ENCODE data around the gene EFCAB14.
"Not testable (repeated sequence)": the region's sequence is repeated elsewhere in the genome, so short reads cannot be mapped to it uniquely, and the experiment has no call there.

The EFCAB14 gene

DNA sequence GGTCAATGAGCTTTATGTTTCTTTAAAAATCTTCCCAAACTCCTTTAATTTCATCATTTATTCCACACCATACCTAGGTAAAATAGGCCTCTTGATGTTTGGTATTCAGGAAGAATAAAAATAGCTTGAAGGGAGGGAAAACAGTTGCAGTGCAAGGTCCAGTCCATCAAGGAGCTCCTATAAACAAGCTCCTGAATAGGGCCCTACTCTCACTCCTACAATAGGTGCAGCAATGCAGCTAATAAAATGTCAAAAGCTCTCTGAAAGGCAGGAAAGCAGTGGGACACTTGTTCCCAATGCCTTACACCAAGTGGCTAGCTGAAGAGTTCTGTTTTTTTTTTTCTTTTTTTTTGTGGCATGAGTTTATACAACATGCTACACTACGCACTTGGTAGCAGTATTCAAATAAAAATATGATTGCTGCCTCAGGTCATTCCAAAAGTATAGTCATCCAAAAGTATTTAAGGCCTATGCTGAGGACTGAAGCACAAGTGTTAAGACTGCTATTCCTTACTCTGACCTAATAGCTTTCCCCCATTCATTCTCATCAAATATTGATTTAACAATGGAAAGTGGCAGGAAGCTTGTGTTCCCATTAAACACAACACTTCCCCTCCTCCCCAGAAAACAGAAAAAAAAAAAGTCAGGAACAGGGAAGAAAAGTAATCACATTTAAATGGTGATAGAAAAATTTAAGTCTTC lies 37.4 kb downstream of the EFCAB14 start:
- DNase-seq, result no peak

DNA sequence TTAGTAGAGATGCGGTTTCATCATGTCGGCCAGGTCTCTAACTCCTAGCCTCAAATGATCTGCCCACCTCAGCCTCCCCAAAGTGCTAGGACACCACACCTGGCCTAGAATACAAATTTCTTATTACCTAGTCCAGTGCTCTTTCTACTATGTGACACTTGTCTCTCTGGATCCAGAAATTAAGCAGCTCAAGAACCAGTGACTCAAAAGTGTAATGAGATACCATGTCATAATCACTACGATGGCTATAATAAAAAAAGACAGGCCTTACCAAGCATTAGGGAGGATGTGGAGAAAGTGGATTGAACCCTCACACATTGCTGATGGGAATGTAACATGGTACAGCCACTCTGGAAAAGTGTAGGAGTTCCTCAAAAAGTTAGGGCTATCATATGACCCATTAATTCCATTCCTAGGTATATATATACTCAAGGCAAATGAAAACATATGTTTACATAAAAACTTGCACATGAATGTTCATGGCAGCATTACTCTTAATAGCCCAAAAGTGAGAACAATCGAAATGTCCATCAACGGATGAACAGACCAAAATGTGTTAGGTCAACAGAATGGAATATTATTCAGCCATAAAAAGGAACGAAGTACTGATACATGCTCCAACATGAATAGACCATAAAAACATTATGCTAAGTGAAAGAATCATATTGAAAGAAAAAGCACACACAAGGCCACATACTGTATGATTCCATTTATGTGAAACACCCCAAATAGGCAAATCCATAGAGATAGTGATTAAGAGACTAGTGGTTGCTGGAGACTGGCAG lies 38.9 kb downstream of the EFCAB14 start:
- DNase-seq, result no peak

DNA sequence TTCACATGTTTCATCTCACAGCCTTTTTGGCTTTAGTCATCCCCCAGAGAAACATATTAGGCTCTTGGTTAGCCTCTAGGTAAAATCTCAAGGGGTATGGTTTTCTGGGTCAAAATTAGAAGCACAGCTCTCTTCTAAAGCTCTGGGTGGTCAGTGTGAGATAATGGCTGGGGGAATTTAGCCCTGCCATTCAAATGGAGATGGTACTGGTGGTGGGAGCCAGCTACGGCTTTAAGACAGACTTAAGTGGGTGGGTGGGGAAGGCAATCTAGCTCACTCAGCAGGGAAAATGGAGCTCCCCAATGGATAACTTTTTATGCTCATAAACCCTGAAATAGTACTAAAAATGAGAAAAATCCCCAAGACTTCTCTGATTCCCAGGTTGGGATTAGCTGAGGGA lies 41.6 kb downstream of the EFCAB14 start:
- no peak for DNase-seq

DNA sequence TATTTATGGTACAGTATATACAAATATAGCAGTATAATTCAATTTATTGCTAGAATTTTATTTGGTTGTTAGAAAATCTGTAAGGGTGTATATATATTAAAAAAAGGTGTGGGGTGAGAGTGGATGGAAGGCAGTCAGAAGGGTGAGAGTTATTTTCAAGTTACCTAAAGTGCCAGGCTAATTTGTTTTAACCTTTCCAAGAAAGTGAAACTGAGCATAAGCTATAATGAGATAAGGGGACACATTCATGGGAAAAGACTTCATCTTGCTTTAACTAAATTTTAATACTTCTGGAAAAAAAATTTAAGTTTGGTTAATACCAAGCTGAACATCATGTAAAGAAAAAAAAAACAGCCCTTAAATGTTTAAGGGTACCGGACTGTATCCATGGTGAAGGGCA lies 42.4 kb downstream of the EFCAB14 start:
- DNase-seq, result no peak

DNA sequence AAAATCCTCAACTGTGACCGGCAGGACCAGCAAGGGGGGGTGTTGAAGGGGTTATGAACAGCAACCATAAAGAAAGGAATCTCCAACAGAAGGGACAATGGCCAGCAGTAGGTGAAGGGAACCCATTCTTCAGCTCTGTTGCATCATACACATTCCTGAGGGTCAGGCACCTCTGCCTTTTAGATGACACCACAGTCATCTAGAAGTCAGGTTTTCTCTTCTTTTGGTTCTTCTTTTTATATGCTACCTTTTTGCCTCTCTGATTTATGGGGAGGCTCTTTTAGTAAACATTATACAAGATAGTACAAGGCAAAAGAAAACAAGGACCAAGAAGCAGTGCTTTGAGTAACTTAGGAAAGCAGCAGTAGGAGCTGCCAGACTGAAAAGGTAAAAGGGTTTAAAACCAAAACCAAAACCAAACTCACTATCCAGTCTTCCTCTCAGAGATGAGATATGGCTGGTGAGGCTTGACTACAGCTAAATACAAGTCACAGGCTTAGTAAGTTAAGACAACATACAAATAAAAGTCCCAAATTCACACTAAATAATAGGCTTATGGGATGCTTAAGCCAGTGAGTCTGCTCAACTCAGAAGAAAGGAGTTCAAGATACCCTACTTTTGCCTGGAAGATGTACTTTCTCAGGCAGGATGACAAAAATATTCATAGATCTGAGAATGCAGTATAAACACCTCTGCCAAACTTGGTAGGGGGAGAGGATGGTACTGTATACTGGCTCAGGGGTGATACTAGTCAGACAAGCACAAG lies 43.2 kb downstream of the EFCAB14 start:
- no peak for DNase-seq

DNA sequence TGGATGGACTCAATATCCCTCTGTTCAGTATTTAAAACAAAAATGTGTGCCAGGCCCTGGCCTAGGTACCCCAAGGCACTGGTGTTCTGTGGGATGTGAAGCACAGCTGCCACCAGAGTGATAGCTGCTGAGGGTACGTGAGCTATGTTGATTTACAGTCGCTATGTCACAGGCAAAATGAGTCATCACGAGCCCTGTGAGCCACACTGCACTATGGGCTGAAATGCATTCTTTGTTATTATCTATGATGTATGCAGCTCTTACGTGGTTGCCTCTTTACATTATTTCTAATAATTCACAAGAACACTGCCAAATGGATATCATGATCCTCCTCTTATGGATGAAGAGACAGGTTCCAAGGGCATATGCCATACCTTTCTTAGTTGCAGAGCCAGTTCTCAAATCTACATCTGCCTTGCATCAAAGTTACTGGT lies 45.1 kb downstream of the EFCAB14 start:
- DNase-seq, result no peak

DNA sequence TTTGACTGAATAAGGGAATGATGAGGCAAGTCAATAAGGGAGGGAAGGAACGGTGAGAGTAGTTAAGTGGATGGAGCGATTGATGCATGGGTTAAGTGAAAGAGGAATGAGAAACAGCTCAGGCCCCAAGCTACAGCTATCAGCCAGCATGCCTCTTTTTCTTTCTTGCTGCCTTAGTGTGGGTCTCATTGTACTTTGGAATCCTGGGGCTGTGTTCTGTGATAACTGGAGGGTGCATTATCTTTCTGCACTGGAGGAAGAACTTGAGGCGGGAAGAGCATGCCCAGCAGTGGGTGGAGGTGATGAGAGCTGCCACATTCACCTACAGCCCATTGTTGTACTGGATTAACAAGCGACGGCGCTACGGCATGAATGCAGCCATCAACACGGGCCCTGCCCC lies 46.2 kb downstream of the EFCAB14 start:
- no peak for DNase-seq

DNA sequence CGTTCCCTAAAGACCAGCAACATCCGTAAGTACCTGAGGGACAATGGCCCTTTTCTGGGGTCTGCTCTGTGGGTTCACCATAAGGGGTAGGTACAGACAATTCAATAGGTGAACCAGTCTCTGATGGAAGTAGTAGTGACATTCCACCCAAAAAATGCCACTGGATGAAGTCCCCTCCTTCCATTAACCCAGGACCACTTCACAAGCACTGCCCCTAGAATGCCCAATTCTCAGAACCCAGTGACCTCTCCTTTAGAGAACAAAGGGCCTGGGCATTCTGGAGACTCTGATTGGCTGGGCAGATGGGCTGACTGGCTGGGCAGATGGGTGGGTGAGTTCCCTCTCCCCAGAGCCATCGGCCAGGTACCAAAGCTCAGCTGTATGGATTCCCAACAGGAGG lies 47.4 kb downstream of the EFCAB14 start, which contains the start of gene TEX38:
TSS of gene TEX38 (plus strand) at position 301 of the 400 bp plus-strand sequence. CDS start at position 382, 81 bp downstream.
- no peak for DNase-seq

DNA sequence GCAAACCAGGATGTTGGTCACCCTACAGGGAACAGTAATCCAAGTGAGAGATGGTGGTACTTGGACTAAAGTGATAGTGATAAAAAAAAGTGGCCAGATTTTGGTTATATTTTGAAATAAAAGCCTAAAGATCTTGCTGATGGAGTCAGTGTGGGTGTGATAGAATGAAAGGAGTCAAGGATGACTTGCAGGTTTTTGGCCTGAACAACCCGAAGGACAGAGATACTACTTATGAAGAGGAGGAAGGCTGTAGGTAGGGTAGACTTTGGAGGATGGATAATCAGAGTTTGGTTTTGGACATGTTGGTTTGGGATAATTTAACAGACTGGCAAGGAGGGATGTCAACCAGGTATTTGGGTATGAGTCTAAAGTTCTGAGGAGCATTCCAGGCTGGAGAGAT lies 48.8 kb downstream of the EFCAB14 start:
- DNase-seq, result no peak

DNA sequence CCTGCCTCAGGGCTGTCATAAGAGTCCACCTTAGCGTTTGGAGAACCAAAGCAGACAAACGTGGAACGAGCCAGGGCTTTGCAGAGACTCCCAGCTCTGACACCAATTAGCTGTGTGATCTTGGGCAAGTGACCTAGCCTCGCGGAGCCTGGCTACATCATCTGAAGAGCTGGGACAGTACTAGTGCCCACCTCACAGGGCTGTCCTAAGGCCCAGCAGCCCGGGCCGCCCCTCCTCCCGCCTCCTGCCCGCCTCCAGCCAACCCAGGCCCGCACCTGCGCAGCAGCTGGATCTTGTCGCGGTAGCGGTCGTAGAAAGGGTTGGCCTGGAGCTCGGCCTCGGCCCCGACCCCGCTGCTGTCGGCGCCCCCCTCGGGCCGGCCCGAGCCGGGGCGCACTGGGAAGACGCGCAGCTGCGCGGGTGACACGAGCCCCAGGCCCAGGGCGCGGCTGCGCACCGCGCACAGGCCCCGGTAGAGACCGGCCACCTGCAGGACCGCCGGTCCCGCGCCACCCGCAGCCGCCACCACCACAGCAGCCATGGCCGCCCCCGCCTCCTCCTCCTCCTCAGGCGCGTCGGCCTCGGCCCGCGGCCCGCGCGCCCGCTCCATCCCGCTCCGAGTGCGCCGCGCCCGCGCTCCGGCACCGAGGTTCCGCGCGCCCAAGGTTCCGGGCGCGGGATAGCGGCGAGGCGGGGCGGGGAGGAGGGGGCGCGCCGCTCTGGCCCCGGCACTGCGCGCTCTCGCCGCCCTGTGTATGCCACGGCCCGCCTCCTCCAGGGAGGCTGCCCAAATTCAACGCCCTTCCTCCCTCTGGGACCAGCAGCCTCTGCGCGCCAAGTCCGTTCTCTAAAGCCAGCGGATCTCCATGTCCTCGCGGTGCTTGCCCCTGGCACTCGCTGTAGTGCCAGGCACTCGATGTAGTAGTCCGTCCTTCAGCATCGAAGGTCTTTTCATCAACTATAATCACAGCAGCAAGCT lies 50.8 kb downstream of the EFCAB14 start, which contains the start of gene ATPAF1:
TSS of gene ATPAF1 (minus strand) at position 583 of the 979 bp plus-strand sequence. CDS start at position 541, 42 bp downstream.
- peak; percentile 47 for DNase-seq

DNA sequence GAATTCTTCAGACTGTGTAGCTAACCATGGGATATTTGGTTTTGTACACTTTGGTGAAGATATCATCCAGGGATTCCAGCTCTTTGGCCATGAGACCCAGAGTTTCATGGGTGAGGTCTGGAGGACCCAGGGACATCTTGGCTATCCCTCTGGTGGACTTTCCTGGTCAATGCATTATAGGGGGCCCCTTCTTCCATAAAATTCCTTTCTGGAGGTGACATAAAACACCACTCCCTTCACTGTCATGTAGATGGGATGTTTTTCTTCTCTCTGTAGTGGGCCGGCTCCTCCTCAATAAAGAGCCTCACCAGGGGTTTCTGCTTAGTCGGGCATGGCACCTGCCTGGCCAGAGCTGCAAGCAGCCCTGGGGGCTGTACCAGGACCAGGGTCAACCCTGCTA lies 52.9 kb downstream of the EFCAB14 start:
- DNase-seq, result no peak

DNA sequence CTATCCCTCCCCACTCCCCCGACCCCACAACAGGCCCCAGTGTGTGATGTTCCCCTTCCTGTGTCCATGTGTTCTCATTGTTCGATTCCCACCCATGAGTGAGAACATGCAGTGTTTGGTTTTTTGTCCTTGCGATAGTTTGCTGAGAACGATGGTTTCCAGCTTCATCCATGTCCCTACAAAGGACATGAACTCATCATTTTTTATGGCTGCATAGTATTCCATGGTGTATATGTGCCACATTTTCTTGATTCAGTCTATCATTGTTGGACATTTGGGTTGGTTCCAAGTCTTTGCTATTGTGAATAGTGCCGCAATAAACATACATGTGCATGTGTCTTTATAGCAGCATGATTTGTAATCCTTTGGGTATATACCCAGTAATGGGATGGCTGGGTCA lies 56.0 kb downstream of the EFCAB14 start:
- DNase-seq, result not testable (repeated sequence)

DNA sequence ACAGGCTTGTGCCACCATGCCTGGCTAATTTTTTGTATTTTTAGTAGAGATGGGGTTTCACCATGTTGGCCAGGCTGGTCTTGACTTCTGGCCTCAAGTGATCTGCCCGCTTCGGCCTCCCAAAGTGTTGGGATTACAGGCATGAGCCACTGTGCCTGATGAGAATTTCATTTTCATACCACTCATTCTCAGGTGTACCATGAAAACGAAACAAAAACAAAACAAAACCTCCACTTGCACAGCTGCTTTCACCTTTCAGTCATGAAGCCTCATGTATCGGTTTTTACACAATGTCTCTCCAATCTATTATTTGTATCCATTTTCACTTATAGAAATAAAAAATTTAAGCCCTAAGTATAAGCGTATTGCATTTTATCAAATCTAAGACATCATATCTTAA lies 58.8 kb downstream of the EFCAB14 start:
- DNase-seq, result not testable (repeated sequence)

DNA sequence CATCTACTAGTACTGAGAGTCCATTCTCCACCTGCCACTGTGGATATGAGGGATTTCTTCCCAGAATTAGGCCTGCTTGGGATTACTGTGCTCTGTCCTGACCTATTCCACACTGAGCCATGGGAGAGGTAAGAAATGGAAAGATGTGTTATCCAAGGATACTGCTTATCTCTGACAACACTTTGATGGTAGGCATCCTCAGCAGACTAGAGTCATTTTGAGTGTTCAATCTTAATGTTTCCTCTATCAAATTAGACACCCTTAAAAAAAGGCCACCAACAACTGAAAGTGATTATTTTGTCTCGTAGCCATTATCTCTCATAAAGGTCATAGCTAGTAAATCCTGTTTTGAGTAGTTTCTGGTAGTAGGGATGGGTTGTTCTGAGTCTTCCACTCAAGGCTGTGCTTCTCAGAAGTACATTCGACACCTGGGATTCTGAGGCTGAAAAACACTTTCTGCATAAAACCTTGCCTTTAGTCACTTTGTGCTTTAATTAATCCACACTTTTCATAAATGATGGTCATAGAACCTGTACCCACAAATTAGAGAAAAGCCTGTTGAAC lies 59.5 kb downstream of the EFCAB14 start:
- DNase-seq, result no peak

DNA sequence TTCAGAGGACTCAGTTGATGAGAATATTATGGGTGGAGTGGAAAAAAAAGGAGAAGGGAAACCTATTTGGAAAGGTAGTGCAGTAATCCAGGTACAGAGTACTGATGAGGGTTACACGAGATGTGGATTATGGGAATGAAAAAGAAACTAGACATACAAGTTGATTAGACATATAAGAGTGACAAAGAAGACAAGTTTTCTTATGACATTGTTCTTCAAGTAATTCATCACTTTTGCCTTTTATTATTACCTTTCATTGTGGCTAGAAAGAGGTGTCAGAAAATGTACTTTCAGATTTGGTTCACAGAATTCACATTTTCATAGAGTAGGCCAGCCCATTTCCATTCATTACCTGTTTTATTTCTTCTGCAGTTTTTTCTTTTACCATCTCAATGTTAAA lies 61.1 kb downstream of the EFCAB14 start:
- no peak for DNase-seq

DNA sequence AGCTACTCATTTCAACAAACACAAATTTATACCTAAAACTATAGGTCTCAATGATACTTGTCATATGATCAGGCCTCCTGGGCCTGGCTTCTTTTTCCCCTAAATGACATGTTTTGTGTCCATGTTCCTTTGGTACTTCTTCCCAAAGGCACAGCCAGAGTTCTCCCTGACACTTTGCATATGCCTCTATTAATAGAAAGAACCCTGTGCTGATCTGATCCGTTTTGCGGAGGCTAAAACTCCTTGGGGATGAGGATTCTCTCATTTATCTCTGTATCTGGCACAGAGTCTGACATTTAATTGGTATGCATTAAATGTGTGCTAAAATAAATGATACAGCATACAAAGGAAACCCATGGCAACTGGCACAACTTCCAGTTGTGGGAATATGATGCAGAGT lies 62.3 kb downstream of the EFCAB14 start:
- no peak for DNase-seq

DNA sequence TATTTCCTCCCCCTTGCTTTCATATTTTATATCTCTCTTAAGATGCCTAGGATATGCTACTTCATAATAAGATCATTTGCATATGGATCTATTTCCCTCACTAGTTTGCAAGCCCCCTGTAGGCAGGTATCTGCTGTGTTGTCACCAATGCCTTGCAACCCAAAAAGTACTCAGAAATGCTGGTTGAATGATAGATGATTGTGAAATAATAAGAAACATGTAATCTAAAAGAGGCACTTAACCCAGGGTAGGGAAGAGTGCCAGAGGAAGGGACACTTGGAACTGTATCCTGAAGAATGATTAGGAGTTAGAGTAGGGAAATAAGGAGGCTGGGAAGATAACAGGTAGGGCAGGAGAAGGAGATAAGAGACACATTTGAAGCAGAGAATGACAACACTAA lies 63.1 kb downstream of the EFCAB14 start:
- DNase-seq, result no peak

DNA sequence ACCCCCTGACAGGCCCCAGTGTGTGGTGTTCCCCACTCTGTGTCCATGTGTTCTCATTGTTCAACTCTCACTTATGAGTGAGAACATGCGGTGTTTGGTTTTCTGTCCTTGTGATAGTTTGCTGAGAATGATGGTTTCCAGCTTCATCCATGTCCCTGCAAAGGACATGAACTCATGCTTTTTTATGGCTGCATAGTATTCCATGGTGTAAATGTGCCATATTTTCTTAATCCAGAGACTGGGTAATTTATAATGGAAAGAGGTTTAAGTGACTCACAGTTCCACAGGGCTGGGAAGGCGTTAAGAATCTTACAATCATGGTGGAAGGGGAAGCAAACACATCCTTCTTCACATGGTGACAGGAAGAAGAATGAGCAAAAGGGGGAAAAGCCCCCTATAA lies 64.2 kb downstream of the EFCAB14 start:
- not testable (repeated sequence) for DNase-seq

DNA sequence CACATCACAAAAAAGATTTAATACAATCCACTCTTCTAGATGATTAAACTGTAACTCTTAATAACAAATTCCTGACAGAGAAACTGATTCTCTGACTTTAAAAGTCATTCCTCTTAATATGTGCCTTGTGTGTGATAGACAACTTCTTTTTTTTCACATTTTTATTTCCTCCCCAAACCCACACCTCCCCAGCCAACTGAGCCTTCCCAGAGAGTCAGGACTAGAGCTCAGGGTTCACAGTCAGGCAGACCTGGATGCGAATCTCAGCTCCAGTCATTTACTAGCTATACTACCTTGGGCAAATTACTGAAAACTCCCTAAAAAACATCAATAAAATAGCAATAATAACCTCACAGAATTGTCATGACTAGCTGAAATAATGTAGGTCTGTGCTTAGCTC lies 64.9 kb downstream of the EFCAB14 start:
- DNase-seq, result no peak

DNA sequence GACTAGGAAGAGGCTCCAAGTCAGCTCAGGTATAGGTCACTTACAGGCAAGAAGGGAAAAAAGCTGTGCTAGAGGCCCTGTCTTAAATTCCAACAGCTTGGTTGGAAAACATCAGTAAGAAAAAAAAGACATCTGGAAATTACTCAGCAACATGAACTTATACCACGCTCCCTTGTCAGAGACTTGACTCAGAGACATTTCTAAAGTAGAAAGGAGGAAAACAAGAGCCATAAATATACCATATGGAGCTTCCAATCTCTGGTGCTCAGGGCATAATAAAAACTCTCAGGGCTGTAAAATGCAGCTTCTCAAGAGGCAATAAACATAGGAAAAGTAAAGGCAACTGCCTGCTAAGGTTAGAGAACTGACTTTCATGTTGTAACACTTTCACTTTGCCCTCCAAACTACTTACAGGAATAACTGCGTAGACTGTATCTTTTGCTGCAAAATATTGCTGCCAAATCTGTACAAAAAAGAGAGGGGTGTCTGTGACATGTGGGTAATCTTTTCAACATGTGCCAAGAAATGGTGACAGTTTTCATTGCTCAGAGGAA lies 65.4 kb downstream of the EFCAB14 start:
- no peak for DNase-seq

DNA sequence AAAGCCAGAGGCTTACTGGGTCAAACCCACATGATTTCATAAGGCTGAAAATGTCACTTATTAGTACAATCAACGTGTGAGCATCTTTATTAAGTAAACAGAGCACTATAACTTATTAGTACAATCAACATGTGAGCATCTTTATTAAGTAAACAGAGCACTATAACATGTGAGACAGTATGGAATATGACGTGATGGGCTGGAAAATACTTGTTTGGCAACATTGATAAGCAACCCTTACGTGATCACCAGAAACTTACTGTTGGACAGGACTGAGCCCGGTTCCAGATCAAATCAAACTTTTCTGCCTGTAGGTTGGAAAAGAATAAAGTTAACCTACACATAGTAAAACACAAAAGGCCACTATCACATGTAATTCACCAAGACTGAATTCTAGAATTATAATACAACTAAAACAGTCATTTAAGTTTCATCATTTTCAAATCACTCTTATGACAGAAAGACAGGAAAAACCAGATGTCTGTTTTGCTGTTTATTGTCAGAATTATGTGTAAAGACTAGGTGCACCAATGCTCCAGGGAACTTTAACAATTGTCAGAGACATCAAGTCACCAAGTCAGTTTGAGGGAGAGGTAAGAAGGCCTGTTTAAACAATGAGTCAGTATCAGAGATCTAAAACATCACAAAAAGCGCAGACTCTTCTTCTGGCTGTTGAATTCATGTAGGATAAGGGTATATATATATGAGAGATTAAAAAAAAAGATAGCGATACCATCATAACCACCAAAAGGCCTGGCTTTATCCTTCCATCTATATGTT lies 66.4 kb downstream of the EFCAB14 start:
- DNase-seq, result no peak

Measured in NCI-H2171 treated with DMSO at 0.1 percent for 48 hours (cell line).